Activated T-helper 2 cell treated with anti-CD3 and anti-CD28 coated beads, Interferon-gamma antibody, Interleukin-2, Interleukin-4, amounts not matched to agents 10 μg/mL and 5 μg/mL and 100 μg/mL, durations not matched to agents 14 hours and 24 hours and 36 hours (primary cell): Measurements from ENCODE around the gene SULT2B1. TPM values are rescaled to one million over a fixed set of nuclear protein-coding genes. Genes with fewer than 3 reads are reported as not detected.
"Not testable (repeated sequence)": the region's sequence is repeated elsewhere in the genome, so short reads cannot be mapped to it uniquely, and the experiment has no call there.

Experiments
- DNase-seq: peaks from one replicate; pipeline ENCODE4 v3.0.0; 2021; ENCODE audit warnings: low spot score
- H3K27ac Mint-ChIP-seq: one replicate; pipeline ENCODE4 v1.8.0; 2021; ENCODE audit warnings: mixed read lengths
- H3K27me3 Mint-ChIP-seq: one replicate; pipeline ENCODE4 v1.8.0; 2021; ENCODE audit warnings: low read depth, mixed read lengths
- H3K36me3 Mint-ChIP-seq: one replicate; pipeline ENCODE4 v1.8.0; 2021; ENCODE audit warnings: low read depth, mixed read lengths
- H3K4me1 Mint-ChIP-seq: one replicate; pipeline ENCODE4 v1.8.0; 2021; ENCODE audit warnings: low read depth, mixed read lengths
- H3K4me3 Mint-ChIP-seq: one replicate; pipeline ENCODE4 v1.8.0; 2021; ENCODE audit warnings: low read depth, mild to moderate bottlenecking, moderate library complexity, mixed read lengths
- H3K9me3 Mint-ChIP-seq: one replicate; pipeline ENCODE4 v1.8.0; 2021; ENCODE audit warnings: mixed read lengths
- intact Hi-C: fragments of 100-400 bp; cut with micrococcal nuclease; formaldehyde crosslinking; loops from one replicate; pipeline ENCODE4 v1.15.1; 2023
- total RNA-seq: library from RNA; stranded (reverse); gene quantifications from 2 replicates; pipeline ENCODE4 v1.2.3, GENCODE V29; 2022

The SULT2B1 gene
- total RNA-seq, 1 donor from 2014 or later, result not detected

DNA sequence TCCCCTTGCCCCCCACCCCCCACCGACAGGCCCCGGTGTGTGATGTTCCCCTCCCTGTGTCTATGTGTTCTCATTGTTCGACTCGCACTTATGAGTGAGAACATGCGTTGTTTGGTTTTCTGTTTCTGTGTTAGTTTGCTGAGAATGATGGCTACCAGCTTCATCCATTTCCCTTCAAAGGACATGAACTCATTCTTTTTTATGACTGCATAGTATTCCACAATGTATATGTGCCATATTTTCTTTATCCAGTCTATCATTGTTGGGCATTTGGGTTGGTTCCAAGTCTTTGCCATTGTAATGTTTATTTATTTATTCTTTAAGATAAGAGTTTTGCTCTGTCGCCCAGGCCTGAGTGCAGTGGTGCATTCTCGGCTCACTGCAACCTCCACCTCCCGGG lies 13.9 kb upstream of the SULT2B1 start:
- DNase-seq, H3K4me3 Mint-ChIP-seq, H3K9me3 Mint-ChIP-seq, H3K36me3 Mint-ChIP-seq, intact Hi-C loops, H3K27me3 Mint-ChIP-seq, H3K27ac Mint-ChIP-seq, H3K4me1 Mint-ChIP-seq: not testable (repeated sequence)

DNA sequence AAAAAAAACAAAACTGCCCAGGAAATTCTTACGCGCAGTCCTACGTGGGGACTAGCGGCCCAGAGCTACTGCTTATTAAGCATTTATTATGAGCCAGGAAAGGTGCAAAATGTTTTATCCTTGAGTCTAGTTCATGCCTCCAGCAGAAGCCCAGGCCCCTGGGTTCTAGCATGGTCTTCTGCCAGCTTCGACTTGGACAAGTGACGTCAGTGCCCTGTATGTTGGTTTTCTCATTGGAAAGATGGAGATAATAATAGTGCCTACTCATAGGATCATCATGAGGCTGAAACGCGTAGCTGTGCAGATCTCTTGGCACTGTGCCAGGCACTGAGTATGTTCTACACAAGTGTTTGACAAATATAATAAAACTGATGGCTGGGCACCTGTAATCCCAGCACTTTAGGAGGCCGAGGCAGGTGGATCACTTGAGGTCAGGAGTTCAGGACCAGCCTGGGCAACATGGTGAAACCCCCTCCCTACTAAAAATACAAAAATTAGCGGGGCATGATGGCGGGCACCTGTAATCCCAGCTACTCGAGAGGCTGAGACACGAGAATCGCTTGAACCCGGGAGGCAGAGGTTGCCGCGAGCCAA lies 12.4 kb upstream of the SULT2B1 start:
- Mint-ChIP-seq H3K9me3 (no peaks in the 10 kb centered on the region), H3K27ac (no peak overlapping the region), H3K4me1 (no peaks in the 10 kb centered on the region), H3K4me3 (no peak overlapping the region), H3K27me3 (no peaks in the 10 kb centered on the region), H3K36me3 (no peaks in the 10 kb centered on the region)
- no peak for DNase-seq
- intact Hi-C loops, result no loop called here

DNA sequence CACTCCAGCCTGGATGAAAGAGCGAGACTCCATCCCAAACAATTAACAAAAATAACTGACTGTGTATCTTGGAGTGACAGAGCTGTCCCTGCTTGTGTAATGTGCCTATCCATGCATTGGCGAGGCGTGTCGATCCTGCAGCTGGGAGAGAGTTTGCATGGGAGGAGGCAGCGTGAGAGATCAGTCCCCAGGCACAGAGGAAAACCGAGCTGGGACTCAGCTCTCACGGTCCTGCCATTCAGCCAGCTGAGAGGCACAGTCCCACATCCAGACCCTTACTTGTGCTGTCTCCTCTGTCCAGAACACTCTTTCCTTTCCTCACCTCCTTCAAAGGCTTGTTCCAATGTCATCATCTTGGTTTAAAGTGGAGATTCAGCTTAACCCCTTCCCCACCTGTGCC lies 11.9 kb upstream of the SULT2B1 start:
- no peak for DNase-seq
- intact Hi-C loops, result no loop called here
- no peaks in the 10 kb centered on the region for H3K27me3 Mint-ChIP-seq
- no peaks in the 10 kb centered on the region for H3K9me3 Mint-ChIP-seq
- no peak overlapping the region for H3K4me3 Mint-ChIP-seq
- H3K4me1 Mint-ChIP-seq, result no peaks in the 10 kb centered on the region
- no peaks in the 10 kb centered on the region for H3K36me3 Mint-ChIP-seq
- no peak overlapping the region for H3K27ac Mint-ChIP-seq

DNA sequence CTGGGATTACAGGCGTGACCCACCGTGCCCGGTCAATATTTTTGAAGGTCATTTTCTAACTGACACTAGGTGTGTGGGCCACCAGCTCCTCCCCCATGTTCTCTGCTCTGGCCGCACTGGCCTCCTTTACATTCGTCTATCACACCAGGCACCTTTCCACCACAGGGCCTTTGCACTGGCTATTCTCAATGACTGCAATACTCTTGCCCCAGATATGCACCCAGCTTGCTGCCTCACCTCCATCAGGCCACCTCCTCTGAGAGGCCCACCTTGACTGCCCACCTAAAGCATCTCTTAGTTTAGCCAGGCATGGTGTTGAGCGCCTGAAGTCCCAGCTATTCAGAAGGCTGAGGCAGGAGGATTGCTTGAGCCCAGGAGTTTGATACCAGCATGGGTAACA lies 10.2 kb upstream of the SULT2B1 start:
- Mint-ChIP-seq H3K27ac (no peak overlapping the region), H3K4me1 (no peaks in the 10 kb centered on the region), H3K4me3 (no peak overlapping the region), H3K9me3 (no peaks in the 10 kb centered on the region), H3K27me3 (no peaks in the 10 kb centered on the region), H3K36me3 (no peaks in the 10 kb centered on the region)
- intact Hi-C loops, result no loop called here
- DNase-seq, result no peak

DNA sequence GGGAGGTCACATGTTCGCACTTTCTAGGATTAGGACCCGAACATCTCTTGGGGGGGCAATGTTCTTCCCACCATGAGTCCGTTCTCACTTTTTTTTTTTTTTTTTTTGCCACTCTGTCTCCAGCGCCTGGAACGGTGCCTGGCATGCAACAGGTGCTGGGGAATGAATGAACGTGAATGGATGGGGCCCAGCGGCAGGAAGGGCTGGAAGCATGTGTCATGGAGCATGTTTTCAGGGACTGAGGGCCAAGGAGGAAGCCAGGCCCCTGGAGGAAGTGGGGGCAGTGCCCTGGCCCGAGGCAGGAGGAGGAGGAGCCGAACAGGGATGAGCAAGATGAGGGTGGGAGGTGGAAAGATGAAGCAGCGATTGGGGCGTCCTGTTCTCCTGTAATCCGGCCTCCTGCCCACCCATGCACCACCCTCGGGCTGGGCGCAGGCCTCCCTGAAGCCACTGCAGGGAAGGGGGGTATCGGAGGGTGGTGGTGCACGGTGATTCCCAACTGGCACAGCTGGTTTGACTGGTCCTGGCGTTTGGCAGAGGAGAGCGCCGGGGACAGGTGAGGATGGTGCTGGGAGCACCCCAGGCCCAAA lies 8.8 kb upstream of the SULT2B1 start:
- intact Hi-C loops, result no loop called here
- Mint-ChIP-seq H3K4me1 (no peaks in the 10 kb centered on the region), H3K4me3 (no peak overlapping the region), H3K27me3 (no peaks in the 10 kb centered on the region), H3K27ac (no peak overlapping the region), H3K36me3 (no peaks in the 10 kb centered on the region), H3K9me3 (no peaks in the 10 kb centered on the region)
- DNase-seq, result no peak

DNA sequence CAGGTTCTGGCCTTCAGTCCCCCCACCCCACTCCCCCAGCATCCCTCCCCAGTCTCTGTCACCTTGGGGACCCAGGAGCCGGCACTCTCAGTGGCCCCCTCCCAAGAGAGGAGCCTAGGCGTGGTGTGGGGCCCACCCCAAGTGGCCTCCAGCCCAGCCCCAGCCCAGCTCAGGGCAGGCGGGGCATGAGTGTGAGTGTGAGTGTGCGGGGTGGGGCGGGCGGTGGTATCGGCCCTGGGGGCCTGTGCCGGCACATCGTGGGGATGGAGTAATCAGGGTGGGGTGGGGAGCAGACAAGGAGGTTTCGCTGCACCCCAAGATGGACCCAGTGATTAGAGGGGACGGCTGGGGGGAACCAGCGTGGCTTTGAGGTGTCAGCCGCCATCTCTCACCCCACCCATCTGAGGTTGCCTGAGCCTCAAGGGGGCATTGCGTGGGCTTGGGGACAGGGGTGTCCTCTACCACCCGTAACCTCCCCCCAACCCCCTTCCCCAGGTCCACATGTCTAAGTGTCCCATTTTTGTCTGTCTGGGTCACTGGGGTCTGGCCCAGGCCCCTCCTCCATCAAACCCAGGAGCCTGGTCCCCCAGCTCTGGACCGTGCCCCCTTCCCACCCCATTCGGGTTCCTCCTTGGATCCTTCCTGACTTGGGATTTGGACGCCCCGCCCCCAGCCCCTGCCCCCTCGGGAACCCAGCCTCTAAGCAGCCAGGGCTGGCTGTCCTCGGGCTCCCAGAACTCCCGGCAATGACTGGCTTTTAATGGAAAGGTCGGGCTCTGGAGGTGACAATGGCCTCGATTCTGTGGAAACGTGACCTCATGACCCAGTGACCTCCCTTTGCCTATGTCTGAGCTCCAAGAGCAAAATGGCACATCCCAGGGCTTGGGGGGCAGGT lies 6.9 kb upstream of the SULT2B1 start:
- no peaks in the 10 kb centered on the region for H3K36me3 Mint-ChIP-seq
- no peak for DNase-seq
- no peaks in the 10 kb centered on the region for H3K9me3 Mint-ChIP-seq
- H3K4me3 Mint-ChIP-seq, result no peak overlapping the region
- no peaks in the 10 kb centered on the region for H3K27me3 Mint-ChIP-seq
- no peaks in the 10 kb centered on the region for H3K4me1 Mint-ChIP-seq
- H3K27ac Mint-ChIP-seq, result no peak overlapping the region
- intact Hi-C loops, result no loop called here

DNA sequence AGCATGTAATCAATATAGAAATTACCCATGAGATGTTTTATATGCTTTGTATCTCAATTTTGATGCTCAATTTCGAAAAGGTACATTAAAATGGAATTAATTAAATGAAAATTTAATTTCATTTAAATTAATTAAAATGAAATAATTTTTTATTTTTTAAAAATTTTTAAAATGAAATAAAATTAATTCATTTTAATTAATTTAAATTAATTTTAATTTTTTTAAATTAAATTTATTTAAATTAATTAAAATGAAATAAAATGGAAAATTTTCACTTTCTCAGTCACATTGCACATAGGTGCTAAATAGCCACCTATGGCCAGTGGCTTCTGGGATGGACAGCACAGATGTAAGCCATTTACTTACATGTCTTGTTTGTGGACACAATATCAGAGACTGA lies 4.2 kb upstream of the SULT2B1 start:
- H3K9me3 Mint-ChIP-seq, result no peaks in the 10 kb centered on the region
- no peak overlapping the region for H3K27ac Mint-ChIP-seq
- H3K4me1 Mint-ChIP-seq, result no peaks in the 10 kb centered on the region
- H3K27me3 Mint-ChIP-seq, result no peaks in the 10 kb centered on the region
- no peaks in the 10 kb centered on the region for H3K36me3 Mint-ChIP-seq
- DNase-seq, result no peak
- H3K4me3 Mint-ChIP-seq, result no peak overlapping the region
- intact Hi-C loops, result no loop called here

DNA sequence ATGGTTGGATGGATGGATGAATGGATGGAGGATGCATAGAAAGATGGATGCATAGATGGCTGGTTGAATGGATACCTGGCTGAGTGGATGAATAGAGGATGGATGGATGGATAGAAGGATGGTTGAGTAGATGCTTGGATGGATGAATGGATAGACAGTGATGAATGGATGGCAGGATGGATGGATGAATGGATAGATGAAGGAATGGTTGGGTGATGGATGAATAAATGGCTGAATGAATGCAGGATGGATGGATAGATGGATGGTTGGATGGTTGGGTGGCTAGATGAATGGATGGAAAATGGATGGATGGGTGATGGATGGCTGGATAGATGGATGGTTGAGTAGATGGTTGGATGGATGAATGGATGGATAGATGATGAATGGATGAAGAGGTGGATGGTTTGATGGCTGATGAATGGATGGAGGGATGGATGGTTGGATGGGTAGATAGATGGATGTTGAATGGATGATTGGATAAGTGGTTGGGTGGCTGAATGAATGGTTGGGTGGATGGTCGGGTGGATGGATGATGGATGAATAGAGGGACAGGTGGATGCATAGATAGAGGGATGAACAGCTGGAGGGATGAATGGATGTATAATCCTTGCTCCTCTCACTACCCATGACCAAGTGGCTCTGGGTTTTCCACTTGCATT lies 3.6 kb upstream of the SULT2B1 start:
- H3K4me3 Mint-ChIP-seq, result no peak overlapping the region
- no peaks in the 10 kb centered on the region for H3K27me3 Mint-ChIP-seq
- H3K4me1 Mint-ChIP-seq, result no peaks in the 10 kb centered on the region
- no peak for DNase-seq
- H3K9me3 Mint-ChIP-seq, result no peaks in the 10 kb centered on the region
- intact Hi-C loops, result no loop called here
- H3K36me3 Mint-ChIP-seq, result no peaks in the 10 kb centered on the region
- no peak overlapping the region for H3K27ac Mint-ChIP-seq

DNA sequence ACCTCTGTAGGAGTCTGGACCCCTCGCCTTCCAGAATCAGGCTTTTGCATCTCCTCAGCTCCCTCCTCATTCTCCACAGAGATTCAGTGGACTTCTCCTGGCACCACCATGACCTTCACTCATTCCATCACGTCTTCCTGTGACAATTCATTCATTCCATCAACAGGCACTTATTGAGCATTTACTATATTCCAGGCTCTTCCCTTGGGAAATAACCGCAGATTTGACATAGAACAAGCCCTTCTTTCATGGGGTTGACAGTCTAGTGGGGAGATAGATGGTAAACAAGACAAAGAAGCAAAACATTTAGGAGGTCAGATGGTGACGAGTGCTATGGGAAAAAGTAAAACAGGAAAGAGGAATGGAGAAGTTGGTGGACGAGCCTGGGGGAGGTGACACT lies 2.6 kb upstream of the SULT2B1 start:
- intact Hi-C loops, result no loop called here
- no peaks in the 10 kb centered on the region for H3K27me3 Mint-ChIP-seq
- H3K27ac Mint-ChIP-seq, result no peak overlapping the region
- H3K4me3 Mint-ChIP-seq, result no peak overlapping the region
- DNase-seq, result no peak
- H3K9me3 Mint-ChIP-seq, result no peaks in the 10 kb centered on the region
- H3K4me1 Mint-ChIP-seq, result no peaks in the 10 kb centered on the region
- no peaks in the 10 kb centered on the region for H3K36me3 Mint-ChIP-seq

DNA sequence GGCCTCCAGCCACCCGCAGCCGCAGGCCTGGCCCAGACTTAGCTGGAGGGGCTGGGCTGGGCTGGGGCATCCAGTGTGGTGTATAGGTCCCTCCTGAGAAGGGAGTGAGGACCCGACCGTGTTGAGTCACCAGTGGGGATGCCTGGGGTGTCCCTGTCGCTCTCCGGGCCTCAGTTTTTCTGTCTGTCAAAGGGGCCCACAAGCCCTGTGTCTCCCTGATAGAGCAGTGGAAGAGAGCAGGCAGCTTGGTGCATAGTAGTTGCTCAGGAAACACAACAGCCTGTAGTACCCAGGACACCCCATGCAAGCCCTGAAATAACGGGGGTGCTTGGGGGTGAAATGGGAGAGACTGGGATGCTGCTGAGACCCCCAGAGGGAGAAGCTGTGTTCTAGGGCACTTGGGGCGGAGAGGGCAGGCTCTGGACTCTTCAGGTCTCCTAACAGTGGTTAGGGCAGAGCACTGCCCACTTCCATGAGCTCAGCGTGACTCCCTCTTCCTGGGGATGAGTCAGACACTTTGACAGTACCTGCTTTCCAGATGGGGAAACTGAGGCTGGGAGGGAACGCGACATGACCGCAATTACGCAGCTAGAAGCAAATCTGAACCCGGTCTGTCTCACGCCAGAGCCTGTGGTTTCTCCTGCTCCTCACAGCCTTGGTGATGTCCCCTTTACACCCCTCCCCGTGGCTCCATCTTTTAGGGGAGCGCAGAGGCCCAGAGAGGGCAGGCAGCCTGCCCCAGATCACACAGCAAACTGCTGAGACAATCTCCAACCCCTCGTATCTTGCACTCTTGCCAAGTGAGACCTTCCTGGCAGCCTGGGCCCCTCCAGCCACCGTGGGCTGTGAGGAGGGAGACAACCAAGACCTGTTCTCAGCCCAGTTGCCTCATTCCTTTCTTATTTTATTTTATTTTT lies 692 bp downstream of the SULT2B1 start:
- Mint-ChIP-seq H3K27ac (no peak overlapping the region), H3K9me3 (no peaks in the 10 kb centered on the region), H3K27me3 (no peaks in the 10 kb centered on the region), H3K36me3 (no peaks in the 10 kb centered on the region), H3K4me3 (no peak overlapping the region), H3K4me1 (no peaks in the 10 kb centered on the region)
- no peak for DNase-seq
- intact Hi-C loops, result no loop called here

DNA sequence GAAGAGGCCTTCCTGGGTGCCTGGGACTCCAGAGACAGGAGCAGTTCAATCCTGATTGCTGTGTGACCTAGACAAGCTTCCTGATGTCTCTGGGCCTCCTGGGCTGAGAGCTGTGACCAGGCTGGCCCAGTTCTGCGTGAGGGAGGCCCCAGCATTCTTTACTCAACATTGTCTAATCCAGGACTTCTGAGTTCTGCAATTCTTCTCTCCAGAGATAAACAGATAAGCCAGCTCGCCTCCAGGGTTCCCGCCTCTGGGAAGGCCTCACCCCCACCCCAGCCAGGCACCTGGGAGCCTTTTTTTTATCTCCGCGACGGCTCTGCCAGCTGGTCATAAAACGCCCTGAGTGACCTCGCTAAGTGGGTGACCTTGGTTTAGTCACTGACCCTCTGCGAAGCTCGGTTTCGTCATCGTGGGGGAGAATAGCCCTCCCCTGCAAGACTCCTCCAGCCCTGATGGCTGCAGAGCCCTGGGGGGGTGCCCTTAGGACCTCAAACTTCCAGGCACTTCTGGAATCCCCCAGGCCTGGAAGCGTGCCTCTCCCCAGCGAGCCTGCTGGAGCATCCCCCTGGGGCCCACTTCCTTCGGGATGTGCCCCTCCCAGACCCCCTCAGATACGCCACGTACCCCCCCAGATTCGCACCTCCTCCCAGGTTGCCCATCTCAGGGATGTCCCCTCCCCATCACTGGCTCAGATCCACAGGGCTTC lies 1.9 kb downstream of the SULT2B1 start:
- intact Hi-C loops, result no loop called here
- no peaks in the 10 kb centered on the region for H3K9me3 Mint-ChIP-seq
- no peak overlapping the region for H3K27ac Mint-ChIP-seq
- H3K27me3 Mint-ChIP-seq, result peaks cover 1% of the 10 kb centered on the region
- DNase-seq, result no peak
- H3K4me3 Mint-ChIP-seq, result no peak overlapping the region
- no peaks in the 10 kb centered on the region for H3K36me3 Mint-ChIP-seq
- peaks cover 2% of the 10 kb centered on the region for H3K4me1 Mint-ChIP-seq
